ENCODE measurements around the gene LRP2.

DNA sequence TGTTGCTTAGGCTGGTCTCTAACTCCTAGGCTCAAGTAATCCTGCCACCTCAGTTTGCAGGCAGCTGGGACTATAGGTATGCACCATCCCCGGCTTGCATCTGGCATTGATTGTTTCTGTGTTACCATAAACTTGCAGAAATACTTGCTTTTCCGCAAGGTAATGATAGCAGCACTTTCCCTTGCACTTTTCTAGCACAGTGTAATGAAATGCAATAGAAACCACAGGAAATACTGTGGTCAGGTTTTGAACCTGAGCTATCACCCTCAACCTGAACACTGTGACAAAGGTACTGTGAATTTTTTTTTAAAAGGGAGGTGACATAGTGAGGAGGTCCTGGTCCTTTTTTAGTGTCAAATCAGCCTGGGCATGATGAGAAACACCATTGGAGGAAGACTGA is 254.7 kb downstream of the LRP2 start:
- TF ChIP-seq, protein P1, sequence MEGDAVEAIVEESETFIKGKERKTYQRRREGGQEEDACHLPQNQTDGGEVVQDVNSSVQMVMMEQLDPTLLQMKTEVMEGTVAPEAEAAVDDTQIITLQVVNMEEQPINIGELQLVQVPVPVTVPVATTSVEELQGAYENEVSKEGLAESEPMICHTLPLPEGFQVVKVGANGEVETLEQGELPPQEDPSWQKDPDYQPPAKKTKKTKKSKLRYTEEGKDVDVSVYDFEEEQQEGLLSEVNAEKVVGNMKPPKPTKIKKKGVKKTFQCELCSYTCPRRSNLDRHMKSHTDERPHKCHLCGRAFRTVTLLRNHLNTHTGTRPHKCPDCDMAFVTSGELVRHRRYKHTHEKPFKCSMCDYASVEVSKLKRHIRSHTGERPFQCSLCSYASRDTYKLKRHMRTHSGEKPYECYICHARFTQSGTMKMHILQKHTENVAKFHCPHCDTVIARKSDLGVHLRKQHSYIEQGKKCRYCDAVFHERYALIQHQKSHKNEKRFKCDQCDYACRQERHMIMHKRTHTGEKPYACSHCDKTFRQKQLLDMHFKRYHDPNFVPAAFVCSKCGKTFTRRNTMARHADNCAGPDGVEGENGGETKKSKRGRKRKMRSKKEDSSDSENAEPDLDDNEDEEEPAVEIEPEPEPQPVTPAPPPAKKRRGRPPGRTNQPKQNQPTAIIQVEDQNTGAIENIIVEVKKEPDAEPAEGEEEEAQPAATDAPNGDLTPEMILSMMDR (conservative IDR thresholded peaks at IDR 0.05; ENCODE audit: low read depth, low read length), result no peak
- TF ChIP-seq SMC3 (IDR thresholded peaks at IDR 0.05; ENCODE audit: low read depth, low read length), result no peak
- no peak for TF ChIP-seq BHLHE40 (IDR thresholded peaks at IDR 0.05; ENCODE audit: low read depth, low read length)
- no peak for TF ChIP-seq RFX5 (IDR thresholded peaks at IDR 0.05; ENCODE audit: low read depth, low read length)
- TF ChIP-seq, protein P2, sequence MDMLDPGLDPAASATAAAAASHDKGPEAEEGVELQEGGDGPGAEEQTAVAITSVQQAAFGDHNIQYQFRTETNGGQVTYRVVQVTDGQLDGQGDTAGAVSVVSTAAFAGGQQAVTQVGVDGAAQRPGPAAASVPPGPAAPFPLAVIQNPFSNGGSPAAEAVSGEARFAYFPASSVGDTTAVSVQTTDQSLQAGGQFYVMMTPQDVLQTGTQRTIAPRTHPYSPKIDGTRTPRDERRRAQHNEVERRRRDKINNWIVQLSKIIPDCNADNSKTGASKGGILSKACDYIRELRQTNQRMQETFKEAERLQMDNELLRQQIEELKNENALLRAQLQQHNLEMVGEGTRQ (IDR thresholded peaks at IDR 0.05; ENCODE audit: low read depth, low read length), result no peak
- TF ChIP-seq MAZ (IDR thresholded peaks at IDR 0.05; ENCODE audit: borderline replicate concordance, low read depth, low read length), result no peak
- no peak for TF ChIP-seq RAD21 (IDR thresholded peaks at IDR 0.05; ENCODE audit: low read length)
- no peak for TF ChIP-seq MAFK (IDR thresholded peaks at IDR 0.05; ENCODE audit: low read depth, low read length)
- TF ChIP-seq POLR2A (IDR thresholded peaks at IDR 0.05; ENCODE audit: low read depth, low read length), result no peak
- no peak for TF ChIP-seq CHD1 (IDR thresholded peaks at IDR 0.05; ENCODE audit: low read depth, low read length)
- no peak for TF ChIP-seq CEBPB (IDR thresholded peaks at IDR 0.05; ENCODE audit: low read depth, low read length)
